Ovary (tissue), 9 donors: Measurements from ENCODE around the gene RSBN1L. TPM values are rescaled to one million over a fixed set of nuclear protein-coding genes. Genes with fewer than 3 reads are reported as not detected.

Experiments used
- DNase-seq, 5 donors: peaks; one replicate each; pipeline ENCODE4 v3.0.0-alpha.2; 2019 to 2020
- H3K27ac ChIP-seq, 2 donors: fragments of 200-600 bp; one replicate each; pipeline versions ENCODE4 v1.5.1 to v1.8.0; 2019 to 2022
- H3K27me3 ChIP-seq: fragments of 200-600 bp; one replicate; pipeline ENCODE4 v1.8.0; 2022
- H3K36me3 ChIP-seq: fragments of 200-600 bp; sonication (generic); one replicate; pipeline ENCODE4 v1.5.1; 2019
- H3K4me1 ChIP-seq: one replicate; pipeline ENCODE4 v1.8.1; 2013; ENCODE audit warnings: mild to moderate bottlenecking, moderate library complexity; ENCODE audit not compliant: insufficient read depth
- H3K4me3 ChIP-seq: fragments of 200-600 bp; sonication (generic); one replicate; pipeline ENCODE4 v1.5.1; 2017
- H3K9me3 ChIP-seq, 2 donors: fragments of 200-600 bp in 1 of 2; sonication (generic) in 1 of 2; one replicate each; pipeline versions ENCODE4 v1.5.1 to v1.8.1; 2013 to 2019; ENCODE audit warnings: mild to moderate bottlenecking in 1 of 2, moderate library complexity in 1 of 2
- CTCF ChIP-seq, 3 donors: fragments of 450-650 bp in 2 of 3; fragments of 200-600 bp in 1 of 3; IDR thresholded peaks; one replicate each; pipeline versions ENCODE4 v1.5.1 to v1.8.0; 2016 to 2022; ENCODE audit warnings: antibody characterized with exemption in 3 of 3, mild to moderate bottlenecking in 1 of 3
- EP300 ChIP-seq: sonication (generic); formaldehyde crosslinking; IDR thresholded peaks from one replicate; pipeline ENCODE4 v1.6.1; 2017; ENCODE audit warnings: antibody characterized with exemption
- POLR2A ChIP-seq: fragments of 450-650 bp; IDR thresholded peaks from one replicate; pipeline ENCODE4 v1.6.1; 2017; ENCODE audit warnings: antibody characterized with exemption, mild to moderate bottlenecking, moderate library complexity
- WGBS, 3 donors: extraction: QIAGEN DNeasy Blood & Tissue Kit in 1 of 3; methylation state at CpG; one replicate each; pipeline versions ENCODE4 v1.1.5 to v1.1.7; 2013 to 2017; 5-methylcytosine and 5-hydroxymethylcytosine counted together
- intact Hi-C, 4 donors: fragments of 100-400 bp; cut with DNase I; formaldehyde crosslinking; loops; one replicate each; pipeline versions ENCODE4 v1.11.0 to v1.15.1; 2022 to 2023
- polyA plus RNA-seq, 2 donors: library from polyadenylated mRNA; stranded (reverse); fragments of 200-250 nt in 1 of 2; fragments of 350-450 nt in 1 of 2; fragmentation: Illumina TruSeq in 1 of 2; extraction: RNeasy Lipid Tissue Mini Kit (QIAGEN cat#74804) in 1 of 2; gene quantifications; one replicate each; pipeline ENCODE4 v1.2.3, GENCODE V29; 2013 to 2014
- total RNA-seq, 7 donors: library from RNA; depleted of rRNA in 2 of 7; stranded (reverse); fragments of >200 nt in 2 of 7; fragmentation: NEBNext Ultra II Directional in 3 of 7; extraction: Animal tissue kit (Norgen Biotek cat#: 25700) in 3 of 7; gene quantifications; one replicate each; pipeline versions ENCODE4 v1.1.0 to v1.2.4, GENCODE V29; 2016 to 2023
- donor health status: DM: no; HTN: no; CAD: no; lungs with moderate emphysema.
- donor health status: DM: no; HTN: no; CAD: no.
- donor health status: Bipolar disorder and iron deficiency.
- donor health status: DM: yes; HTN: yes; CAD: no.
- donor health status: DM: no; HTN: no; CAD: no.
- donor health status: DM: yes; HTN: yes; CAD: no.

Gene RSBN1L
- total and polyA plus RNA-seq, 9 donors: 12.4 to 28.3 (median 24.1) TPM

GRCh38 chr7:77765481-77765880 is 69.2 kb downstream of the RSBN1L start:
- intact Hi-C loops: no loop called here

GRCh38 chr7:77765906-77766800 is 69.9 kb downstream of the RSBN1L start:
- Histone ChIP-seq H3K9me3 (no peaks in the 10 kb centered on the region), H3K27ac (no peak overlapping the region), H3K36me3 (no peaks in the 10 kb centered on the region), H3K27me3 (no peaks in the 10 kb centered on the region), H3K4me1 (no peaks in the 10 kb centered on the region), H3K4me3 (no peak overlapping the region)
- no peak for TF ChIP-seq POLR2A
- TF ChIP-seq EP300: no peak
- 55 to 68% (median 64%) methylated on average over 4 of the region's 4 CpGs for WGBS, 3 donors
- intact Hi-C loops: no loop called here
- no peak for DNase-seq

More at GRCh38 chr7:77765481-77765880, 69.2 kb downstream of the RSBN1L start:
- H3K27me3 ChIP-seq: no peaks in the 10 kb centered on the region
- H3K36me3 ChIP-seq: no peaks in the 10 kb centered on the region
- H3K27ac ChIP-seq: no peak overlapping the region
- no peak for DNase-seq
- H3K4me1 ChIP-seq: no peaks in the 10 kb centered on the region
- no peaks in the 10 kb centered on the region for H3K9me3 ChIP-seq
- H3K4me3 ChIP-seq: no peak overlapping the region
- WGBS, 3 donors: 66 to 73% (median 67%) methylated on average over 3 of the region's 3 CpGs
- TF ChIP-seq EP300: no peak
- no peak for TF ChIP-seq CTCF (IDR thresholded peaks at IDR 0.05)
- no peak for TF ChIP-seq POLR2A

- Histone ChIP-seq H3K27me3 (no peaks in the 10 kb centered on the region), H3K4me1 (no peaks in the 10 kb centered on the region), H3K27ac (no peak overlapping the region), H3K9me3 (no peaks in the 10 kb centered on the region), H3K36me3 (no peaks in the 10 kb centered on the region), H3K4me3 (no peak overlapping the region)
- no peak for TF ChIP-seq CTCF (IDR thresholded peaks at IDR 0.05)
- no peak for TF ChIP-seq POLR2A
- no peak for TF ChIP-seq EP300
- intact Hi-C loops: no loop called here
- WGBS, 3 donors: 94 to 95% (median 95%) methylated on average over 6 of the region's 6 CpGs
- DNase-seq: no peak
These were observed 70.7 kb downstream of the RSBN1L start for GRCh38 chr7:77766801-77767605.

GRCh38 chr7:77770316-77770715 is 74.1 kb downstream of the RSBN1L start:
- no peak overlapping the region for H3K4me3 ChIP-seq
- TF ChIP-seq EP300: no peak
- no peak for TF ChIP-seq POLR2A
- TF ChIP-seq CTCF (IDR thresholded peaks at IDR 0.05): no peak
- intact Hi-C loops: loop anchor here in 1 of 4 donors (5.0 kb wide), 1 partner anchor 33 kb away; no protein-coding TSS in a partner anchor
- H3K27me3 ChIP-seq: no peaks in the 10 kb centered on the region
- H3K4me1 ChIP-seq: no peaks in the 10 kb centered on the region
- no peak for DNase-seq
- no peak overlapping the region for H3K27ac ChIP-seq
- H3K9me3 ChIP-seq: no peaks in the 10 kb centered on the region
- H3K36me3 ChIP-seq: no peaks in the 10 kb centered on the region
- 89 to 91% (median 91%) methylated on average over 8 of the region's 8 CpGs for WGBS, 3 donors
